ENCODE results near the gene PTPRD.
"Not testable (repeated sequence)": the region's sequence is repeated elsewhere in the genome, so short reads cannot be mapped to it uniquely, and the experiment has no call there.

The PTPRD gene

DNA sequence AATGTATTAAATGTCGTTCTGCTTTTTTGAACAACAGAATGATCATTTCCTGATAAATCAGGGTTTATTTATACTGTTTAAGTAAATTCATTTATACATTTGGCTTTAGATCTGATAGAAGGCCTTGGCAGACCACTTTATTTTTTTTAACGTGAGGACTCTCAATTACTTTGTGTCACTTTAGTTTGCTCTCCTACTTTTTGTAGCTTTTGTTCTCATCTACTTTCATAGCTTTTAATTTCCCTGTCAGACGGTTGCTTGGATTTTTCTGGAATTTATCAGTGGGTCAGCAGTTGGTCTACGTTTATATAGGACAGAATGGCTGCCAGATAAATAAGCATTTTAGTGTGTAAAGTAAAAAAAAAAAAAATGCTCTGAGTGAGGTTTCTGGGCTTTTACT is 1910.9 kb downstream of the PTPRD start:
- no peak for DNase-seq

DNA sequence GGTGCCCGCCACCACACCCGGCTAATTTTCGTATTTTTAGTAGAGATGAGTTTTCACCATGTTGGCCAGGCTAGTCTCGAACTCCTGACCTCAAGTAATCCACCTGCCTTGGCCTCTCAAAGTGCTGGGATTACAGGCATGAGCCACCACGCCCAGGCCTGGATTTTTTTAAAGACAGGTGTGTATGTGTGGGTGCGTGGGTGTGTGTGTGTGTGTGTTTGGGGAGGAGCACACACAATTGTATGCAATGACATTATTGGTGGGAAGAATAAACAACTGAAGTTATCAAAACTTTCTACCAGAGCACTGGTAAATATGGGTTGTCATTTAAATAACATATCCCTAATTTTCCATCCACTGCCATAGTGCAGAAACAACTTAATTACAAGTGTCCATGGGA is 1915.2 kb downstream of the PTPRD start:
- DNase-seq, result not testable (repeated sequence)

DNA sequence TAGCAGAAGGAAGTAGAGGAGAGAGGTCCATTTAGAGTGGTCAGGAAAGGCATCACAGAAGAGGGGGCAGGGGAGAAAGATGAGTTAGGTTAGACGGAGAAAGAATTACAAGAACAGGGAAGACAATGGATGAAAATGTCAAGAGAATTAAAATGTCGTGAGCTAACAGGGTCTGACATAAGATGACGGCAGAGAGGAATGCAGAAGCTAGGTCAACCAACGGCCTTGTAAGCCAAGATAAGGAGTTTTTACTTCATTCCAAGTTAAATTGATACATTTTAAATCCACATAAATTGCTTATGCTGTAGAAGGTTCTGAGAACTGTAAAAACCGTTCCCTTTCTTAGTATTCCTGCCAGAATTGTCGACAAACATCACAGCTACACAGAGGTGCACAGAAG is 1916.3 kb downstream of the PTPRD start:
- no peak for DNase-seq

DNA sequence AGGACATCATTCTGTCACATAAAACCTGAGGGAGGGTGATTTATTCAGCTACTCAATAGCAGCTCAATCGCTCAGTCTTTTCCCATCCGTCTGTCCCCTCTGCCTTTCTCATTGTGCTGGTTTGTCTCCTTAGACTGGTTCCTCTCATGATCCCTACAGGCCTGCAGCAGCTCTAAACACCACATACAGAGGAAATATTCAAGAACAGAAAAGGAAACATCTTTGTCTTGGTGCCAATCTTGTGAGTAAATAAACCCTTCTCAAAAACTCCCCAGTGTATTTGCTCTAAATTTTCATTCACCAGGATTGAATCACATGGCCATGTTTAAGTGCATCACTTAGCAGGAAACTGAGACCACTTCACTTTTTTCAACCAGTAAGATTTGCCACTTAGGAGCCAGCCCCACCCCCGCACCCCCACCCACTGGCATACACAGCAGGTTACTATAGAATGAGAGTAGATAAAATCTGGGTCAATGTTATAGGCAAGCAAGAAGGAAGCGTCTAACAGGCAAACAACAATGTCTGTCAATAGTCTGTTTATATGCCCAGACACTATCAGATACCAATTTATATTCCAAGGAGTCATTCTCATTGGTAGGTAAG is 1917.7 kb downstream of the PTPRD start:
- no peak for DNase-seq

DNA sequence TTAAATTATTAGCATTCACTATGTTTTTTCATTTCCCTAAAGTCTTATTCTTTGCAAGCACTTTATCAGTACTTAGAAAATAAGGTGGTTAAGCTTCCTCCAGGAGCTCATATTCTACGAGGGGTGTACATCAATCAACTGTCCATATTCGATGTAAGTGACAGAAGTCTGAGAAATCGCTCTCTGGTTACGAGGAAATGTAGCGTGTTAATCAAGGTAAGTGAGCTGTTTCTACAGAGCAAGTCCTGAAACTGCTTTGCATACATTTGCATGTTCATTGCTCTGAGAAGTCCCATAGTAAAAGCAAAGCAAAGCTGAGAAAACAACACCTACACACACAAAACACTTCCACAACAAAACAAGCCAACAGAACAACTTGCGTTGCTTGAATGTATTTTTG is 1919.3 kb downstream of the PTPRD start:
- DNase-seq, result no peak

DNA sequence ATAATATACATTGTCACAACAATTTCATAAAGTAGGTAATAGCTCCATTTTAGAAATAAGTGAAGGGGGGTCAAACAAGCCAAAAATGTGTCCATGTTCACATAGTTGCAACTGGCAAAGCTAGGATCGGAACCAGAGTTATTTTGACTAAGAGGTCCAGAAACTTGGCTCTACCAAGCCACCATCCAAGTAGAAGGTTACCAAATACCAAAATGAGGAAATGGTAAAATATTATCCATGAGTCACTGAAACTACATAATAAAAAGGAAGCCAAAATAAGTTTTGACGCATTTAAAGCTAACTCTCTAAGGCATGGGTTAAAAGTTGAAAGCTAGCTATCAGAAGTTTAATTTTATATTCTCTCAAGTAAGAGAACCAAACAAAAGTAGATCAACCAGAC is 1926.3 kb downstream of the PTPRD start:
- no peak for DNase-seq

DNA sequence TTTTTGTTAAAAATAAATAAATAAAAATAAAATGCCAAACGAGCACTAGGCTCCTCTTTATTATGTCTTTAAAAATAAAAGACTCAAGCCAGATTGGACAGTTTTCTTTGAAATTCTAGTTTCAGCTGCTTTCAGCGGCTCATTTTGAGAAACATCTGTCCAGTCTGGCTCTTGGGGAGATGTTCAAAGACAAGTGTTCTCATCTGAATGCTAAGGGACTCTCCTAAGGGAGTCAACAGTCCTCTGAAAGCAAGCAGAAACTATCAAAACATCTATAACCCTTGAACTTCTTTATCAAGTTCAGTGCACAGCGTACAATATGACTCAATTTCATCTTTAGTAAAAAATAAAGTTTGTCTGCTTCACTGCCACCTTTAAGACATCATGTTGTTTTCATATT is 1927.0 kb downstream of the PTPRD start:
- DNase-seq, result no peak

DNA sequence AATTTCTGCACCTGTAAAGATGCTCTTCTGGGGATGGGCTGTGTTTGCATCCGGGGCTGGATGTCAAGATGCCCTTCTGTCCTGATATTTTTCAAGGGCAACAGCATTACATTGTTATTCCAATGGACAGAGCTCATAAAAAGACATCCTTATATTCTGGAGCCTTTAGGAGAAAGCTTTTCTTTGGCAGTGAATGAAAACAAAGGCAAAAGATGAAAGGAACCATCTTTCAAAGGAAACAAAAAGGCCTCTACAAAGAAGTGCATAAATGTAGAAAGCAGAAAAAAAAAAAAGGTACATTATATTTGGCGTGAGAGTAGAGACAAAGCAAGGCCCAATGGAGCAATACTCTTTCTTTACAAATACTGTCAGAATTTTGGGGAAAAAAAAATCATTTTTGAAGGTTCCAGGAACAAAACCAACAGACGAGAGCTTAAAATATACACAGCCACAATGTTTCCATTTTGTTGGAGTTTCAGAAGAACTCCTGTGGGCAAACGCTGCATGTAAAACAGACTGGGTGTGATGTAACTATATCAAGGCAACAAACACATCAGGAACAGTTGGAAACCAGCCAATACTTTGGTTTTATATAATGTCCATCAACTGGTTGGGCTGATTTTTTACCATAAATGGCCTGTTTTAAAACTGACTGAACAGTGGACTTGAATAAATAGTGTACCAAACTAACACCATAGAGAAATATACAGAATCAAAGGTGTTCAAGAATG is 1927.7 kb downstream of the PTPRD start:
- no peak for DNase-seq

DNA sequence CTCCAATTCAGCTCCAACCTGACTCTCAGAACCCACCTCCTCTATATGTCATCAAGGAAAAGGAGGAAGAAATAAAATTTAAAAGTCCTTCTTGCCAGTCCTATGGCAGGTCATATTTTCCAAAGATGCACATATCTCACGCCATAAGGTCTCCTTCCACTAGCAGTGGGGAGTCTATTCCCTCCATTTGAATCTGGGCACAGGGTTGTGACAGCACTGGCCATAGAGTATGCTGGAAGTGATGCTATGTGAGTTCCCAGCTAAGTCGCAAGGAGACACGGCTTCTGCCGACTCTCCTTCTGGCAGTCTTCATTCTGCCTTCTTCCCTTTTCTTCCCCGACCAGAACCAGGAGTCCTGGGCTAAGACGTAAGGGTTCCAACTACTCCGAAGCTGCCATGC is 1929.3 kb downstream of the PTPRD start:
- DNase-seq, result no peak

DNA sequence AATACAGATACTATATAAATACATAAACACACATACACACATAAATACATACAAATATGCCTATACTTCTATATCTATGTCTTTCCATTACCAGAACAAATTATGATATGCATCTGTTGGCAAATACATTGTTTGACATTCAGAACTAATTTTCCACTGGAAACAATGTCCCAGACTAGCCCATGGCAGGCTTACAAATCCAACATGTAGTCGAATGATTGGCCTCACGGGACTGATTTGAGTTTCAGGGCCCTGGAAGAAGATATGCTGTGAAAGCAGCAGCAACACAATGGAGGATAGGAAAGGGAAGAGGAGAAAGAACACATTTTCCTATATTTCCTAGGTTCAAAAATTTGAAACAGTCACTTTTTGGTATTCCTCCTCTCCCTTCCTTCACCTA is 1932.1 kb downstream of the PTPRD start:
- no peak for DNase-seq

DNA sequence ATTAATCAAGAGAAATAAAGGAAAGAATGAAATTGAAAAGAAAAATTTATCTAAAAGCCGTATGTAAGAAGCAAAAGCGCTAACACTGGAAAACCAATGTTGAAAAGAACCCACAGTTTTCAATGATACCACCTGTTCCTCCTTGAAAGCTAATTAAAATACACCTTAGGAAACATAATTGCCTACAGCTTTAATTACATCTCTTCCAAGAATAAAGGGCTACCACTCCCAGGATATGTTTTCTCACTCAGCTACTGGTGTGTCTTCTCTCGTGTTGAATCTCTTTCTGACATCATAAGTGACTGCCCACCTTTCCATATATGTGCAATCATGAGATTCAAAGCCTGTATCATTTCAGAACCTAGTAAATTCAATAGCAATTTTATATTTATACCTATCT is 1932.6 kb downstream of the PTPRD start:
- no peak for DNase-seq

- no peak for DNase-seq
These were observed 1933.4 kb downstream of the PTPRD start for GRCh38 chr9:8679371-8679822.

DNA sequence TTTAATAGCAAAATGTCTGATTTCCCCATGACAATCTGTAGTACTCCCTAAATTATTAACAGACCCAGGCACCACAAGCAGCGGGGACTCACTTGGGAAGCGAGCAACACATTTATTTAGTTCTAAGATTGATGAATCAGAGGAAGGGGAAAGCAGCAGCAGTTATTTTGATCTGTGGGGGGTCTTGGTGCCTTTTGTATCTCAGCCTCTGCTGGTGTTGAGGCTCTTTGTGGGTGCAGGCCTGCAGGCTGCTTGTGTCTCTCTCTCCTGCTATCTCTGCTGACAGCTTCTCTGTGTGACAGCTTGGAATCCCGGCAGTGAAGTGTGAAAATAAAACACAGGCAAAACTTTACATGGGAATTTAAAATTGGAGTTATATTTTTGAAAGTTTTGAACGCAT is 1935.1 kb downstream of the PTPRD start:
- DNase-seq, result no peak

- DNase-seq, result no peak
These were observed 1938.3 kb downstream of the PTPRD start for GRCh38 chr9:8674536-8674935.

- no peak for DNase-seq
These were observed 1939.0 kb downstream of the PTPRD start for GRCh38 chr9:8673830-8674229.

DNA sequence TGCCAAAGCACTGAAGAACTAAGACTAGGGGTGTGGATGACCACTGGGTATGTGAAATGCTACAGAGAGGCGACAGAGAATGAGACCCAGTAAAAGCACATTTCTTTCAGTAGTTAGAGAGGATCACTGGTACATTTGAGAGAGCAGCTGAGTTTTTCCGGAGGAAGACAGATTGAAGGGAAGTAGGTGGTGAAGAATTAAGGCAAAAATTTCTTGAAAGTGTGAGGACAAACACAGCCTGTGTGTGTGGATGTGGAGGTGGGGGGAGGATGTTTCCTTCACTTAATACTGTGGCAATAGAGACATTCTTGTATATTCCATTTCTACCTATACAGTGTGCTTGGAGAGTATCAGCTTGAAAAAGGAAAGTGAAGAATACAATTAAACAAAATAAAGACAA is 1942.1 kb downstream of the PTPRD start:
- DNase-seq, result no peak

- no peak for DNase-seq
These were observed 1944.1 kb downstream of the PTPRD start for GRCh38 chr9:8668751-8669150.

DNA sequence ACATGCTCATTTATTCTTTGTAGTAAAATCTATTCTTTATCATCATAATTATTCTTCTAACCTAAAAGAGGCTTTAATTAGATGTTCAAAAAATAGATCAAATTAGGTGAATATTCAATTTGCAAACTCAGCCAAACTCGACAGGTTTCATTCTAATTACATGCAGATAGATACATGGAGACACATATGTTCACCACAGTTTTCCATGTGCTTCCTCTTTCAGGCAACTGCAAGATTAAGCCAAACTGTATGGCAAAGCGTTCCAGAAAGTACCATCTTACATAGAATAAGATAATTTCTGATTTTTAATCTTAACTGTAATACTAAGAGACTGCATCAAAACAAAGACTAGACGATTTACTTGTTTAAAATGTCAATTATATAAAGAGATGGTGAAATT is 1944.6 kb downstream of the PTPRD start:
- no peak for DNase-seq

GRCh38 chr9:8666060-8666459 is 1946.7 kb downstream of the PTPRD start:
- no peak for DNase-seq

GRCh38 chr9:8660383-8660782 is 1952.4 kb downstream of the PTPRD start:
- DNase-seq, result no peak

- no peak for DNase-seq
These were observed 1953.7 kb downstream of the PTPRD start for GRCh38 chr9:8659108-8659507.

DNA sequence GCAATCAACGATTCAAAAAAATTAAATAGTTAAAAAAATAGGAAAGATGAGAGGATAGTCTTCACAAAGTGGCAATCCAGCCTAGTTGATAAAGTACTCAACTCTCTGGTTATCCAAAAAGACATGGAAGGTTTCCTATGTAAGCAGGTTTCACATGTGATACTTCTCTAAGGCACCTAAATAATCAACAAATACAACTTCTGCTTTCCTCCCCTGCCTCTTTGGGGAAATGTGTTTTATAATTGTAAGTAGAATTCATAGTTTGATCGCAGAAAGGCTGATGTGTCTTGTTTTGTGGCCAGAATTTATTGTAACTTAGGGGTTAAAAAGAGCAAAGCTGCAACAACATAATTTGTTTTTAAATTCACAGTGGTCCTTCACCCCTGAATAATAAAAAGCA is 1957.7 kb downstream of the PTPRD start:
- DNase-seq, result no peak

DNA sequence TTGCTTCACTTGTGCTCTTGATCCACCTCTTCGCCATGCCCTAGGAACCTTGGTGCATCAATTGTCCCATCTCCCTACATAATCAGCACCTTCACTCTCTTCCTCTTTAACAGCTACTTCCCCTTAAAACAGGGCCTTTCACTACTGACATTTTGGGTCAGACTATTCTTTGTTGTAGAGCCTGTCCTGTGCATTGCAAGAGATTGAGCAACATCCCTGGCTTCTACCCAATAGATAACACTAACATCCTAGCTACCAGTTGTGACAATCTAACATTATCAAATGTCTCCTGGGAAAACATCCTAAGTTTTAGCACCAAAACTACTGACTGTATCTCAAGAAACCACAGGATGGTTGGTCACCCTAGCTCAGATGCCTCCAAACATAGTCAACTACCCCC is 1958.9 kb downstream of the PTPRD start:
- no peak for DNase-seq

DNA sequence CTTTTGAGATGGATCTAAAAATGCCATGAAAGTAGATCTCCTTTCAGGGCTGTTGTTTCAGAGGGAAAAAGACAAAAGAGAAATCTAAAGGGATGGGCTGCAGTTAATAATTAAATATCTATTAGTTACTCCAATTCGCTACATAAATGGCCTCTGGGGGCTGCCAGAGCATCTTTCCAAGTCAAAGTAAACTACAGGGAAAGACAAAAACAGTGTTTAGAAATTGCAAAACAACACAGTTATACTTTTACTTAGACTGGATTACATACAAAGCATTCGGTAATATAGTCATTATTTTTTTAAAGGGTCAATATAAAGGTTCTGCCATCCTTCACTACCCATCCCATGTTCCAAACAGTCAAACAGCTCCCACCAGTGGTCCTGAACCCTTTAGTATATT is 1959.7 kb downstream of the PTPRD start:
- DNase-seq, result no peak

GRCh38 chr9:8652255-8652654 is 1960.5 kb downstream of the PTPRD start:
- DNase-seq, result no peak

Data from effector CD8-positive, alpha-beta T cell (primary cell).